Measurements from ENCODE around the gene FH.

Gene FH

GRCh38 chr1:241519308-241520079 lies at the start of gene FH:
Gene FH, minus strand, starts transcription at chr1:241519755. Its CDS starts 33 bp downstream, at chr1:241519722.
- ChIA-PET CTCF (interaction anchor here (0.7 to 2.2 kb wide), 6 partner anchors 11 to 583 kb away, joined by 3 to 7 read pairs (median 4); no protein-coding TSS in a partner anchor), POLR2A (interaction anchor here (1.2 kb wide), 1 partner anchor 34 kb away, joined by 4 read pairs; no protein-coding TSS in a partner anchor)
- no peak for TF ChIP-seq CTCF (IDR thresholded peaks at IDR 0.05; ENCODE audit: control extremely low read depth, extremely low read depth, low read depth, missing control alignments)
- peak; percentile 88 for DNase-seq (ENCODE audit: extremely low spot score)

- POLR2A ChIA-PET = no interaction called here
- DNase-seq (ENCODE audit: extremely low spot score) = no peak
- CTCF ChIA-PET = no interaction called here
- no peak for TF ChIP-seq CTCF (IDR thresholded peaks at IDR 0.05; ENCODE audit: control extremely low read depth, extremely low read depth, low read depth, missing control alignments)
These were observed 41.3 kb upstream of the FH start for GRCh38 chr1:241560849-241561187.

- no peak for TF ChIP-seq CTCF (IDR thresholded peaks at IDR 0.05; ENCODE audit: control extremely low read depth, extremely low read depth, low read depth, missing control alignments)
- DNase-seq (ENCODE audit: extremely low spot score) = no peak
- ChIA-PET POLR2A (no interaction called here), CTCF (no interaction called here)
These were observed 40.7 kb upstream of the FH start for GRCh38 chr1:241560146-241560848.

DNA sequence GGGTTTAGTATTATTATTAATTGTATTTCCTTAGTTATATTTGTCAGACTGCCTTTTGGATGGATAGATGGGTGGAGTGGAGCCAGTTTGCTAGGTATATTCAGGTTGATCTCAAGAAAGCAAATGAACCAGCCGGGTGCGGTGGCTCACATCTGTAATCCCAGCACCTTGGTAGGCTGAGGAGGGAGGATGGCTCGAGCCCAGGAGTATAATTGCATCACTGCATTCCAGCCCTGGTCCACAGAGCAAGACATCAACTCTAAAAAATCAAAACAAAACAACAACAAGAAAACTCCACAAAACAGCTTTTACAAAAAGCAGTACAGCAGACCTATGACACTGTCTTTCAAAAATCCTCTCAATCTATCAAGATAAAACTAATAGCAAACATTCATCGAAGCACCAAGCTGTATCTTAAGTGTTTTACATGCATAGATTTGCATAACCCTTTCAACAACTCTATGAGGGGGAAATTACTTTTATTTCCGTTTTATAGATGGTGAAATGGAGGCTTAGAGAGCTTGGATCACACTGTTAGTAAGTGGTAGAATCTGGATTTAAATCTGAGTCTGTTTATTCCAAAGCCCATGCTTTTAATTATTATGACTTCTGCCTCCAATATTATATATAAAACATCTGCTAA lies 38.1 kb upstream of the FH start:
- ChIA-PET CTCF (no interaction called here), POLR2A (no interaction called here)
- TF ChIP-seq CTCF (IDR thresholded peaks at IDR 0.05; ENCODE audit: control extremely low read depth, extremely low read depth, low read depth, missing control alignments) = no peak
- DNase-seq (ENCODE audit: extremely low spot score) = no peak

DNA sequence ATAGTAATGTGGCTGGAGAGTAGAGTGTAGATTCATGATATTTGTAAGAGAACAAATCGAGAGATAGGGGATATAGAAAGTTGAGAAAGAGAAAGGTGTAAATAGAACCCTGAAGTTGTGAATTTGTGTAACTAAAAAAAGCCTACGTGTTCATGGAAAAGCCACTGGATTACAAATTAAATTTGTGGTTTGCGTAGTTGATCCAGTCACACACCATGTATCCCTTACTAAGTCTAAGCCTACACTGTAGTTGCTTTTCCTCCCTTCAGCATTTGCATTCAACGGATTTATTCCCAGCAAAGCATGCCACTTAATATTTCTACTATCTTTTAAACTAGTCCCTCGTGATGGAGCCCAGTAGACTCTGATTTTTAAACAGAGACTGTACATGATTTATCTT lies 37.5 kb upstream of the FH start:
- POLR2A ChIA-PET = no interaction called here
- CTCF ChIA-PET = no interaction called here
- TF ChIP-seq CTCF (IDR thresholded peaks at IDR 0.05; ENCODE audit: control extremely low read depth, extremely low read depth, low read depth, missing control alignments) = no peak

GRCh38 chr1:241555526-241555925 lies 36.0 kb upstream of the FH start:
- DNase-seq (ENCODE audit: extremely low spot score) = no peak
- ChIA-PET CTCF (interaction anchor here (1.0 to 2.3 kb wide), 4 partner anchors 9 to 23 kb away, joined by 3 to 10 read pairs (median 4); no protein-coding TSS in a partner anchor), POLR2A (no interaction called here)

More for the DNA sequence above, 37.5 kb upstream of the FH start:
- DNase-seq (ENCODE audit: extremely low spot score) = no peak

More at GRCh38 chr1:241555526-241555925, 36.0 kb upstream of the FH start:
- no peak for TF ChIP-seq CTCF (IDR thresholded peaks at IDR 0.05; ENCODE audit: control extremely low read depth, extremely low read depth, low read depth, missing control alignments)
